Anterior cingulate cortex (tissue), 58 donors: Measurements from ENCODE around the gene KIZ.
"Not testable (repeated sequence)": the region's sequence is repeated elsewhere in the genome, so short reads cannot be mapped to it uniquely, and the experiment has no call there.

Experiments
- DNase-seq, 58 donors: peaks; one replicate each; lab custom pipeline; 2025; lab: John Stamatoyannopoulos, UW

Gene KIZ

GRCh38 chr20:21167261-21167660, 41.4 kb downstream of the KIZ start:
- DNase-seq = no peak

- not testable (repeated sequence) for DNase-seq
Measured at GRCh38 chr20:21168061-21168460, 42.2 kb downstream of the KIZ start.

GRCh38 chr20:21172626-21173025, 46.7 kb downstream of the KIZ start:
- DNase-seq = no peak

GRCh38 chr20:21173485-21173884, 47.6 kb downstream of the KIZ start:
- no peak for DNase-seq

GRCh38 chr20:21174516-21175239, 48.8 kb downstream of the KIZ start:
- no peak for DNase-seq

GRCh38 chr20:21175433-21175832, 49.6 kb downstream of the KIZ start:
- no peak for DNase-seq

- DNase-seq = no peak
Measured at GRCh38 chr20:21177767-21178166, 51.9 kb downstream of the KIZ start.

GRCh38 chr20:21179757-21180156, 53.9 kb downstream of the KIZ start:
- no peak for DNase-seq

GRCh38 chr20:21180248-21180647, 54.4 kb downstream of the KIZ start:
- DNase-seq = no peak

GRCh38 chr20:21181028-21181427, 55.1 kb downstream of the KIZ start:
- DNase-seq = no peak

- peak in 3 of 58 donors; percentile 2 to 12 (median 2) for DNase-seq
Measured at GRCh38 chr20:21182832-21183563, 57.1 kb downstream of the KIZ start.

GRCh38 chr20:21183722-21184121, 57.8 kb downstream of the KIZ start:
- no peak for DNase-seq

- DNase-seq = no peak
Measured at GRCh38 chr20:21184819-21185218, 58.9 kb downstream of the KIZ start.

GRCh38 chr20:21185849-21186248, 60.0 kb downstream of the KIZ start:
- no peak for DNase-seq

- DNase-seq = peak in 1 of 58 donors; percentile 1
Measured at GRCh38 chr20:21189761-21190523, 64.1 kb downstream of the KIZ start.

GRCh38 chr20:21190869-21191268, 65.0 kb downstream of the KIZ start:
- no peak for DNase-seq

- DNase-seq = no peak
Measured at GRCh38 chr20:21191839-21192238, 66.0 kb downstream of the KIZ start.

GRCh38 chr20:21202259-21202658, 76.4 kb downstream of the KIZ start:
- no peak for DNase-seq

- no peak for DNase-seq
Measured at GRCh38 chr20:21203088-21203656, 77.3 kb downstream of the KIZ start.

- no peak for DNase-seq
Measured at GRCh38 chr20:21206584-21206983, 80.7 kb downstream of the KIZ start.

GRCh38 chr20:21208999-21209398, 83.1 kb downstream of the KIZ start:
- no peak for DNase-seq
